Loucy (cell line): Measurements from ENCODE around the gene PDXK.

Experiments used
- H2AFZ ChIP-seq: fragments of 200-600 bp; sonication (generic); 2 replicates; pipeline ENCODE4 v1.6.0; 2016; ENCODE audit warnings: antibody characterized with exemption, mild to moderate bottlenecking, low read length, moderate library complexity
- H3F3A ChIP-seq: fragments of 200-600 bp; 2 replicates; pipeline ENCODE4 v1.6.0; 2016; ENCODE audit warnings: antibody characterized with exemption, low read depth, mild to moderate bottlenecking
- H3K27me3 ChIP-seq: fragments of 200-600 bp; sonication (generic); 2 replicates; pipeline ENCODE4 v1.6.1; 2014; ENCODE audit warnings: low read length, mild to moderate bottlenecking; ENCODE audit not compliant: insufficient read depth, poor library complexity, severe bottlenecking
- H3K36me3 ChIP-seq: fragments of 200-600 bp; sonication (generic); 2 replicates; pipeline ENCODE4 v1.6.1; 2016; ENCODE audit warnings: low read length; ENCODE audit not compliant: insufficient read depth
- H3K4me1 ChIP-seq: fragments of 200-600 bp; sonication (generic); 2 replicates; pipeline ENCODE4 v1.5.1; 2014; ENCODE audit warnings: low read length, mild to moderate bottlenecking; ENCODE audit not compliant: insufficient read depth, poor library complexity, severe bottlenecking
- H3K4me2 ChIP-seq: fragments of 200-600 bp; sonication (generic); 2 replicates; pipeline ENCODE4 v1.6.0; 2014; ENCODE audit warnings: antibody characterized with exemption, low read length, low read depth, mild to moderate bottlenecking; ENCODE audit not compliant: poor library complexity, severe bottlenecking
- H3K4me3 ChIP-seq: fragments of 200-600 bp; sonication (generic); 2 replicates; pipeline ENCODE4 v1.5.1; 2014; ENCODE audit warnings: low read length, mild to moderate bottlenecking, mixed read lengths; ENCODE audit not compliant: poor library complexity, severe bottlenecking
- H3K79me2 ChIP-seq: fragments of 200-600 bp; sonication (generic); 2 replicates; pipeline ENCODE4 v1.6.1; 2014; ENCODE audit warnings: low read length; ENCODE audit not compliant: insufficient read depth
- H3K9ac ChIP-seq: fragments of 200-600 bp; sonication (generic); 2 replicates; pipeline ENCODE4 v1.6.0; 2014; ENCODE audit warnings: mild to moderate bottlenecking, low read depth, low read length, moderate library complexity; ENCODE audit not compliant: poor library complexity, severe bottlenecking
- H3K9me2 ChIP-seq: fragments of 200-600 bp; sonication (generic); replicated peaks from 2 replicates; pipeline ENCODE4 v1.6.1; 2016; ENCODE audit warnings: low read depth, low read length, mixed read lengths
- H3K9me3 ChIP-seq: fragments of 200-600 bp; sonication (generic); 2 replicates; pipeline ENCODE4 v1.6.1; 2014; ENCODE audit warnings: mild to moderate bottlenecking, antibody characterized with exemption, low read length, low read depth; ENCODE audit not compliant: insufficient read depth
- H4K20me1 ChIP-seq: fragments of 200-600 bp; sonication (generic); 2 replicates; pipeline ENCODE4 v1.6.0; 2014; ENCODE audit warnings: antibody characterized with exemption, low read length, mild to moderate bottlenecking; ENCODE audit not compliant: insufficient read depth, poor library complexity, severe bottlenecking
- EZH2phosphoT487 ChIP-seq: fragments of 200-600 bp; IDR thresholded peaks from 2 replicates; pipeline ENCODE4 v1.6.1; 2018; ENCODE audit warnings: antibody characterized with exemption, mild to moderate bottlenecking, moderate library complexity, borderline replicate concordance
- TF ChIP-seq, protein P1 (sequence below): fragments of 200-600 bp; sonication (generic); conservative IDR thresholded peaks from 2 replicates; pipeline ENCODE4 v1.5.1; 2014; ENCODE audit warnings: mild to moderate bottlenecking, antibody characterized with exemption, low read length

Gene PDXK

DNA sequence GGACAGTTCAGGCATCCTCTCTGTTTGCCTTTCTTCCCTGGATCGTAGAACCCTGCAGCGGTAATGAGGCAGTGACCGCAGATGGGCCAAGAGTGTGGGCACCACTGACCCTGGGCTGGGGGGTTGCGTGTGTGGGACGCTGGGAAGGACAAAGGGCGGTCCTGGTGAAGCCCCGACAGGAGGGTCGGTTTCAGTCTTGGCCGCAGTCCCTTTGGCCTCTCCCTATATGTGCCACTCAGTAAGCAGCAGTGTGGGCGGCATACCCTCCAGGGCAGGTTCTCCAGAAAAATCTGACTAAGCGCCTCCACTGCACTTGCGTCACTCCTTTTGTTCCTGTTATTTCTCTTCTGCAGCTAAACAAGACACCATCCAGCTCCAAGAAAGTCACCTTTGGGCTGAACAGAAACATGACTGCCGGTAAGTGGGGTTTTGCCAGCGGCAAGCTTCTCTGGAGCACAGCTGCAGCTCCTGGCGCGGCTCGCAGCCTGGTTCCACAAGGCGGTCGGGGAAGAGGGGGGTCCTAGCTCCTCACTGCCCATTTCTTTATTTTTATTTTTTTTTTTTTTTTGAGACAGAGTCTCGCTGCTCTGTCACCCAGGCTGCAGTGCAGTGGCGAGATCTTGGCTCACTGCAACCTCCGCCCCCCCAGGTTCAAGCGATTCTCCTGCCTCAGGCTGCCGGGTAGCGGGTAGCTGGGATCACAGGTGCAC, 27.7 kb upstream of the PDXK start:
- no peaks in the 10 kb centered on the region for H3F3A ChIP-seq

GRCh38 chr21:43691801-43692200, 27.1 kb upstream of the PDXK start:
- Histone ChIP-seq H3F3A (no peaks in the 10 kb centered on the region), H3K79me2 (no peaks in the 10 kb centered on the region), H3K27me3 (no peaks in the 10 kb centered on the region), H3K9me3 (no peaks in the 10 kb centered on the region), H3K36me3 (peaks cover 92% of the 10 kb centered on the region), H3K4me3 (no peak overlapping the region), H2AFZ (no peak overlapping the region), H3K4me2 (no peak overlapping the region), H3K9me2 (no peaks in the 10 kb centered on the region), H4K20me1 (no peaks in the 10 kb centered on the region), H3K4me1 (no peaks in the 10 kb centered on the region), H3K9ac (no peak overlapping the region)
- TF ChIP-seq, protein P1, sequence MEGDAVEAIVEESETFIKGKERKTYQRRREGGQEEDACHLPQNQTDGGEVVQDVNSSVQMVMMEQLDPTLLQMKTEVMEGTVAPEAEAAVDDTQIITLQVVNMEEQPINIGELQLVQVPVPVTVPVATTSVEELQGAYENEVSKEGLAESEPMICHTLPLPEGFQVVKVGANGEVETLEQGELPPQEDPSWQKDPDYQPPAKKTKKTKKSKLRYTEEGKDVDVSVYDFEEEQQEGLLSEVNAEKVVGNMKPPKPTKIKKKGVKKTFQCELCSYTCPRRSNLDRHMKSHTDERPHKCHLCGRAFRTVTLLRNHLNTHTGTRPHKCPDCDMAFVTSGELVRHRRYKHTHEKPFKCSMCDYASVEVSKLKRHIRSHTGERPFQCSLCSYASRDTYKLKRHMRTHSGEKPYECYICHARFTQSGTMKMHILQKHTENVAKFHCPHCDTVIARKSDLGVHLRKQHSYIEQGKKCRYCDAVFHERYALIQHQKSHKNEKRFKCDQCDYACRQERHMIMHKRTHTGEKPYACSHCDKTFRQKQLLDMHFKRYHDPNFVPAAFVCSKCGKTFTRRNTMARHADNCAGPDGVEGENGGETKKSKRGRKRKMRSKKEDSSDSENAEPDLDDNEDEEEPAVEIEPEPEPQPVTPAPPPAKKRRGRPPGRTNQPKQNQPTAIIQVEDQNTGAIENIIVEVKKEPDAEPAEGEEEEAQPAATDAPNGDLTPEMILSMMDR, result no peak
- TF ChIP-seq EZH2phosphoT487, result no peak

More for the DNA sequence above, 27.7 kb upstream of the PDXK start:
- H3K4me1 ChIP-seq, result no peaks in the 10 kb centered on the region
- no peaks in the 10 kb centered on the region for H3K79me2 ChIP-seq
- H3K4me3 ChIP-seq, result no peak overlapping the region
- no peaks in the 10 kb centered on the region for H4K20me1 ChIP-seq
- no peak for TF ChIP-seq EZH2phosphoT487
- TF ChIP-seq, protein P1, result no peak
- H2AFZ ChIP-seq, result no peak overlapping the region
- no peaks in the 10 kb centered on the region for H3K9me2 ChIP-seq
- peaks cover 94% of the 10 kb centered on the region for H3K36me3 ChIP-seq
- no peak overlapping the region for H3K4me2 ChIP-seq
- no peaks in the 10 kb centered on the region for H3K27me3 ChIP-seq
- H3K9ac ChIP-seq, result no peak overlapping the region
- no peaks in the 10 kb centered on the region for H3K9me3 ChIP-seq

GRCh38 chr21:43692949-43693348, 26.0 kb upstream of the PDXK start:
- no peak overlapping the region for H3K4me3 ChIP-seq
- H3K9me2 ChIP-seq, result no peaks in the 10 kb centered on the region
- H3K36me3 ChIP-seq, result peaks cover 83% of the 10 kb centered on the region
- no peaks in the 10 kb centered on the region for H3K9me3 ChIP-seq
- H3K27me3 ChIP-seq, result no peaks in the 10 kb centered on the region
- TF ChIP-seq, protein P1, result no peak
- TF ChIP-seq EZH2phosphoT487, result no peak
- H3F3A ChIP-seq, result no peaks in the 10 kb centered on the region
- H4K20me1 ChIP-seq, result no peaks in the 10 kb centered on the region
- no peaks in the 10 kb centered on the region for H3K4me1 ChIP-seq
- no peak overlapping the region for H3K9ac ChIP-seq
- H2AFZ ChIP-seq, result no peak overlapping the region
- H3K79me2 ChIP-seq, result no peaks in the 10 kb centered on the region
- no peak overlapping the region for H3K4me2 ChIP-seq
